GM21528 (cell line): ENCODE measurements around the gene DAAM1.

ENCODE experiments used
- ATAC-seq: cut with Tn5 transposase; IDR thresholded peaks from one replicate; pipeline ENCODE4 v1.9.1; 2021; ENCODE audit warnings: mild to moderate bottlenecking, moderate library complexity; ENCODE audit not compliant: unreplicated experiment, low FRiP score

Gene DAAM1

GRCh38 chr14:59187118-59187517 is 1.3 kb upstream of the DAAM1 start:
- ATAC-seq, result no peak

DNA sequence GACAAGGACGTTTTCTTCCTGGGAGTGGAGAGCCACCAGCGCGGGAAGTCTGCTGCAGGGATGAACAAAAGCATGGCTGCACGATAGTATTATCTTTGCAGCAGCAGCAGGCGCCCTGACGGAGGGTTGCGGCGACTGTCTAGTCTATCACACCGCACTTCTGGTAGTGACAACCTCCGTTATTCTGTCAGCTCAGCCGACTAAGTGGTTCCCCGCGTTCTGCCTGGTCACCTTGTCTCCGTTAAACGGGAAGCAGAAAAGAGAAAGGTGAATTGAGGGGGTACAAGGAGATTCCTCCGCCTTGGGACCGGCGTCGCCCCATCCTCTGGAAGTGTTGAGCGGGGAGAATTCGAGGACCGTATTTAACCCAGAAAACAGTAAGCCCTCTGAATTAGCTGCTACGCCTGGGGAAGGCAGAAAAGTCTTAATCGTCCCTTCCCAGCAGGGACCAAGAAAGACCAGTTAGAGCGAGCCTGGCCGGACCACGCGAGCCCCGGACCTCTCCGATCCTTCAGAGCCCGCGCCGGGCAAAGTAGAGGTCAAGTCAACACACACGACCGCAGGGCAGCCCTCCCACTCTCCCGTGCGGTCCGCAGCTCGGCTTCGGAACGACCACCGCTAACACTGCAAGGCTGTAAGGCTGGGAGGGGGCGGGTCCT is 536 bp upstream of the DAAM1 start:
- peak; percentile 31 for ATAC-seq

DNA sequence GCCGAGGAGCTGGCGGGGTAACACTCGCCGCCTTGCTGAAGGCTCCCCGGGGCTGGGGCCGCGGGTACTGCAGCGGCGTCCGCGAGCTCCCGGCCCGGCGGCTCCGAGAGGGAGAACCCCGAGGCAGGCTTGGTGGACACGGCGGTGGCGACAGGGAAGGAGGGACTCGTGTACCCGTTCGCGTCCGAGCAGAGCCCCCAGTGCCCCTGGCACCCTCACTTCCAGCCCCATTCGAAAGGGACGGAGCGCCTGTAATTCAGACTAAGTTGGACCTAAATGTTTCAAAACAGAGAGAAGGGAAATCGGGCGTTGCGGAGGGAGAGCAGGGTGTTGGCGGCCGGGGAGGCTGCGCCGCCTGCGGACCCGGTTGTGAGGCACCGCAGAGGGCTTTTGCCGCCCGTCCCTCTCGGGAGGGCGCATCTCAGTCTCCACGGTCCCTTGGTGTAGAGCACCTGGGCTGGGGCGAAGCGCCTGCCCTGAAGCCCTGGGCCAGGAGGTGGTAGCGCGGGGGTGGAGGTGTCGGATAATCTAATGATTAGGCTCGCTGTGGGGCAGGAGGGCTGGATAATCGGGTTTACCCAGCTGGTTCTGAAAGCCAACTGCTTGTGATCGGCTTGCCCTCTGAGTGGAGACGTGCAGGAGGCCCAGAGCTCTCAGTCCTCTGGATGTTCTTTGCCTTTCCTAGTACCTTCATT is 771 bp downstream of the DAAM1 start:
- peak; percentile 23 for ATAC-seq

- ATAC-seq, result peak; percentile 54
These were observed 1.4 kb downstream of the DAAM1 start for GRCh38 chr14:59189786-59190368.

- ATAC-seq, result no peak
These were observed 1.9 kb downstream of the DAAM1 start for GRCh38 chr14:59190372-59190771.

DNA sequence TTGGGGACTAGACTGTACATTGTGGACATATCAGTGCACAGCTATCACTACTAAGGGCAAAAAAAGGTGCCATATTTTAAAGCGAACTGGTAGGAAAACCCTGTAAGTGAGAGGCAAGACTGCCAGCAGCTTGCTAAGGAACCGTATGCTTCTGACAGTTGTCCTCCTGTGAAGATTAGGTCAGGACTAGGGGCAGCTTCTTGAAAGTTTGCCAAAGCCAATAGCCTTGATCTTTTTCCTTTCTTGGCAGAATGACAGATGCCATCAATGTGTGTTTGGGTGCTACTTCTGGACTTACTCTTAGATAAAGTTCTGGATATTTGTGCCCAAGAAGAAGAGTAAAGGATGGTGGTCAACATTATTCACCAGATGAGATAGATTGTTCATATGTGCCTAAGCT is 7.4 kb downstream of the DAAM1 start:
- ATAC-seq, result no peak

GRCh38 chr14:59197695-59198262 is 9.3 kb downstream of the DAAM1 start:
- ATAC-seq, result no peak

DNA sequence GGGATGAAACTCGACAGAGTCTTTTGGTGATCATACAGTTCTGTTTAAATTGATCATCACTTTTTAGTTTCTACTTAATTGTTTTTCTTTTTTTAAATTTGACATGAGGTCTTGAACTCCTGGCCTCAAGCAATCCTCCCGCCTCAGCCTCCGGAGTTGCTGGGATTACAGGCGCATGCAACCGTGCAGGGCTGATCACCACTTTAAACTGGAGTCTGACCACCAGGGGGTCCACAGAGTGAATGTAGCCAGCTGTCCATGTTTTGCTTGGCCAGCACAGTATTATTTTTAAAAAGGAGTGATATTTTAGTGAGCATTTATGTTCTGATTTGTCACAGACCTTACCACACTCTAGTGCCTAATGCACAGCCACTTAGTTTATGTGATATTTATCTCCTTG is 10.7 kb downstream of the DAAM1 start:
- ATAC-seq, result no peak

GRCh38 chr14:59199614-59200013 is 11.1 kb downstream of the DAAM1 start:
- ATAC-seq, result no peak

GRCh38 chr14:59200195-59200594 is 11.7 kb downstream of the DAAM1 start:
- no peak for ATAC-seq

DNA sequence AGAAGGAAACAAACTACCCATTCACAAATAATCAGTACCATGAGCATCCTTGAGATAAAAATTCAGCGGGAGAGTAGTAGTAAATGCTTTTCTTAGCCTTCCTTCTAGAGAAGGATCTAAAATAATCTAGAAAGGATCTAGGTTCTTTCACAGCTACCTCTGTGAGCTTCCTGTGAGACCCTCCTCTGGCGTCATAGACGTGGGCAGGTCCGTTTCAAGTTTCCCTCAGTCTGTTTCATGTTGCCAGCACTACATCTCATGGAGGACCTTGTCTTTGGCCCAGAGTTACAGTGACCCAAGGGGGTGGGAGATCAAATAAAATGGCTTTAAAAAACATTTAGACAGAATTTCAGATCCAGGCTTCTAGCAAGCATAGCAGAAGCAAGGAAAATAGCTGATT is 13.6 kb downstream of the DAAM1 start:
- ATAC-seq, result no peak

DNA sequence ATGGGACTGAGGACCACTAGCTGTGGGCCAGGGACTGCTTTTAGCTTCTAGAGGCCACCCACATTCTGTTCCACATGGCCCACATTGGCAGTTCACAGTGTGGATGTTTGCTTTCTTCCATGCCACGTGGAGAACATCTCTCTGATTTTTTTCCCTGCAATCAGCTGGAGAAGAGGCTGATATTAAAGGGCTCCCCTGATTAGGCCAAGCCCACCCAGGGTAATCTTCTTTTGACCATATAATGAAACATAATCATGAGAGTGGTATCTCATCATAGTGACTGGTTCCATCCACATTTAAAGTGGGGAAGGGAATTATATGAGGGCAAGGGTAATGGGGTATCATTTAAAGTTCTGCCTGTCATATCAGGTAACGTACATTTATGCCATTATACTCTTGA is 15.8 kb downstream of the DAAM1 start:
- ATAC-seq, result no peak

DNA sequence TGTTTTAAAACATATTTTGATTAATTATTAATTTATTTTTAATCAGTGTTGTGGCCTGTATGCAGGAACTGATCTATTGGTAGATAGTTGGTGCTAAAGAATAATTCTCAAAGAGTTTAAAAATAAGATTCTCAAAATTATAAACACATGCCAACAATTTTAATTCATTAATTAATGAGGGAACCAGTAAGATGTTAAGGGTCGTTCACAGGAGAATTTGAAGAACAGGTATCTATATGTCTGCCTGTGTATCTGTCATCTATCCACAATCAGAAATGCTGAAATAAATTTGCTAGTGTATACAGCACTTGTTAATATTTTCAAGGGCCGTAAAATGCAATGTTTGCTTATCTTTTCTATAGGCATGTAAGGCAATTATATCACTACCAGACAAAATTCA is 18.4 kb downstream of the DAAM1 start:
- ATAC-seq, result no peak

DNA sequence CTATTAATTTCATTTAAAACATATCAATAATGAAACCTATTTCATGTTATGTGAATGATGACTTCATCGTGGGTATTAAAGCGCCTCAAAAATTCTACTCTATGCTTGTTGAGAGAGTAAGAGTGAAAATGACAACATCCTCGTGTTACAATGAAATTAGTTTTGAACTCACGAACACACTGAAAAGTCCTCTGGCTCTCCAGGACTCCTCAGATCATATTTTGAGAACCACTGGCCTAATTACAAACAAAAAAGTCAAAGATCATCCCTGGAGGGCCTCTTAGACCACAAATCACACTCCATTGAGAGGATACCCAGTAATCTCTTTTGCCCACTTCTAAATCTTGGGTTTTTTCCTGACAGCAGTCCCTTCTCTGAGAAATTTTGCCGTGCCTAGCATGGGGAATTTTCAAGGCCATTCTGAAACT is 19.1 kb downstream of the DAAM1 start:
- ATAC-seq, result no peak

GRCh38 chr14:59208224-59208814 is 19.9 kb downstream of the DAAM1 start:
- no peak for ATAC-seq

GRCh38 chr14:59208954-59209353 is 20.5 kb downstream of the DAAM1 start:
- ATAC-seq, result no peak

DNA sequence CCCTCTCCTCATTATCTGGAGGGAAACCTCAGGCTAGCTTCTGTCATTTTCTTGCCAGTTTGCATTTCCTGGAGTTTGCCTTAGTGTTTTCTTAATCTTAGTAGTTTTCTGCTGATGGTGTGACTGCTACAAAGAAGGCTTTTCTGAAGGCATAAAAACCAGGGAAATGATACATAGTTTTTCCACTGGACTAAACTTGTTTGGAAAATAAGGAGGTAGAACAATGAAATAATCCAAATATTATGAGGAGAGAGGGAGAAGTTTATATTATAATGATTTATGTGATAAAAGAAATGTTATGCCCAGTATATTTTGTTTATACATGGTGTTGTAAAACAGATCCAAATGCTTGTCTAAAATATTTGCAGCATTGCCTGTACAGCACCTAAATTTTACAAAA is 22.2 kb downstream of the DAAM1 start:
- no peak for ATAC-seq

DNA sequence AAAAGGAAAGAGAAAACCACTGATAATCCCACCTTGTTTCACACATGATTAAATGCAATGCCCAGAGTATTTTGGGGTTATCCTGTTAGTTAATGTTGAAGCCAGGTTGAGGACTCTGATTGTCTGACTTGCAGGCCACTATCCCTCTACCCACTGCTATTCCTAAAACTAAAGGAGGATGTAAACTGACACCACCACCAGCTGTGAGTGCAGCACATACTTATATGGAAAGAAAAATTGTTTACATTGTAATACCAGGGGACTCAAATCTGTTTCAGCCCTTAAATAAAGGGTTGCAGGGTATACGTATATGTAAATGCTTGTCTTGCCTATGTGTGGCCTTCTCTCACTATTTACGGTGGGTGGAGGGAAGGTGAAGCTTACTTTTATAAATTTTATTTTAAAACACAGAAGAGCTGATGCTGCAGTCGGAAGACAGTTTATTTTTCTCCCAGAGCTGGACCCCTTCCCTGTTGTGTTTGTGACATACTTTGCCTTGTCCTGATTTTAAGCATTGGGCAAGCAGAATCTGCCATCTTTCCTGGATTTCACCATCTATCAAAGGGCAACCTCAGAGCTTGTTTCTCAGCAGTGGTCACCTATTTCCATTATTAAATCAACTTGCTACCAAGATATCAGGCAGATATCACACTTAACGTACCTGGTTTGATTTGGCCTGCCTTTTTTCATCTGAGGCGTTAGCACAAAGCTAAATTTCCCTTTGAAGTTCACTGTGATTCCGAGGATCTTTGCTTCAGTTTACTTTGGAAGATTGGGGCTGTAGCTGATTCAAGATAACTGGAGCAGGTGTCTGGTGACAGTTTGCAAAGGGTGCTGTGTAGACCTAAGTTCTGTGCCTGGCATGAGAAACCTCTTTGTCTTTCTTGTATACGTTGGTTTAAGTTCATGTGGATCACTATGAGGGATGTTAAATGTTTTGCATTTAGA is 25.2 kb downstream of the DAAM1 start:
- ATAC-seq, result no peak

DNA sequence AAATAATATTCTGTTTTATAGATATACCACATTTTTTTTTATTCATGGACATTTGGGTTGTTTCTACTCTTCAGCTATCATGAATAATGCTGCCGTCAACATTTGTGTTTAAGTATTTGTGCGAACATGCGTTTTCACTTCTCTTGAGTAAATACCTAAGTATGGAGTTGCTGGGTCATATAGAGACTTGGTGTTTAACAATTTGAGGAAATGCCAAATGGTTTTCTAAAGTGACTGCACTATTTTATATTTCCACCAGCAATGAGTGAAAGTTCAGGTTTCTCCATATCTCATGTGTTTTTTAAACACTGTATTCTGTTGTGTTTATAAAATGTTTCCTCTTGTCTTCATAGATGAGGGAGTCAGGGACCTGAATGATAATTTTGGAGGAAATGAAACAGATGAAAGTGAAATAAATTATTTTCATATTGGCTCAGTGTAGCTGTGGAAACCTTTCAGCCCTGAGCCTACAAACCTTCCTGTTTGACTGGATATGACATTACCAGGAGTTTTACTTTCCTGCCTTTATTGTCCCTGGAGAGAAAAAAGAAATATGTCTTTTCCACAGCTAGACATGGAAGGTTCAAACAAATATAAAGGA is 26.3 kb downstream of the DAAM1 start:
- ATAC-seq, result peak; percentile 64

GRCh38 chr14:59215322-59215721 is 26.9 kb downstream of the DAAM1 start:
- no peak for ATAC-seq
